H1 (cell line): Measurements from ENCODE around the gene CUX1. TPM values are rescaled to one million over a fixed set of nuclear protein-coding genes. Genes with fewer than 3 reads are reported as not detected.

Source experiments
- CTCF ChIA-PET: fragments of 300-600 bp; sonication (Branson Sonifier 250); formaldehyde crosslinking; loops from one replicate; lab custom pipeline; 2021; ENCODE audit not compliant: partially characterized antibody; lab: Charles Lee
- POLR2A ChIA-PET: fragments of 300-600 bp; sonication (Branson Sonifier 250); formaldehyde crosslinking; loops from one replicate; lab custom pipeline; 2021; ENCODE audit warnings: inconsistent platforms; ENCODE audit not compliant: partially characterized antibody; lab: Charles Lee
- DNase-seq, 2 experiments: peaks; one replicate each; pipeline versions ENCODE4 v3.0.0 to v3.0.0-alpha.2; 2010 to 2022; ENCODE audit warnings: low spot score in 2 of 2, low read depth in 1 of 2, mixed read lengths in 1 of 2
- FAIRE-seq: peaks from 2 replicates; lab custom pipeline; 2011; peaks lifted over from hg19 to GRCh38; lab: Jason Lieb, UNC
- H2AFZ ChIP-seq: 2 replicates; pipeline ENCODE4 v1.8.1; 2012; ENCODE audit warnings: low read length, inconsistent platforms
- H2AK5ac ChIP-seq: 2 replicates; pipeline ENCODE4 v1.6.1; 2013; ENCODE audit warnings: low read depth, low read length
- H2BK120ac ChIP-seq: replicated peaks from 2 replicates; pipeline ENCODE3; 2013; ENCODE audit warnings: low read depth, low read length, inconsistent platforms
- H2BK12ac ChIP-seq: 2 replicates; pipeline ENCODE4 v1.6.1; 2013; ENCODE audit warnings: low read depth, low read length
- H2BK15ac ChIP-seq: 2 replicates; pipeline ENCODE4 v1.6.1; 2013; ENCODE audit warnings: low read length
- H2BK20ac ChIP-seq: 2 replicates; pipeline ENCODE4 v1.6.1; 2013; ENCODE audit warnings: low read length
- H2BK5ac ChIP-seq: 2 replicates; pipeline ENCODE4 v1.6.1; 2013; ENCODE audit warnings: low read depth, low read length
- H3K14ac ChIP-seq: 2 replicates; pipeline ENCODE4 v1.6.1; 2013; ENCODE audit warnings: inconsistent platforms; ENCODE audit not compliant: insufficient read length
- H3K18ac ChIP-seq: 2 replicates; pipeline ENCODE4 v1.6.1; 2013; ENCODE audit warnings: low read length; ENCODE audit errors: extremely low read depth
- H3K23ac ChIP-seq: 2 replicates; pipeline ENCODE4 v1.6.1; 2013; ENCODE audit warnings: inconsistent platforms; ENCODE audit not compliant: insufficient read length
- H3K23me2 ChIP-seq: 2 replicates; pipeline ENCODE4 v1.6.1; 2013; ENCODE audit warnings: low read depth, low read length
- H3K27ac ChIP-seq: 2 replicates; pipeline ENCODE4 v1.6.1; 2011; ENCODE audit warnings: low read depth, low read length, inconsistent platforms
- H3K27me3 ChIP-seq, 4 experiments: replicated peaks in 1 of 4; 1 replicate in 1 of 4; 2 replicates in 3 of 4; pipeline versions ENCODE4 v1.6.1 to v1.8.1; 2011 to 2013; ENCODE audit warnings: low read length in 3 of 4, mild to moderate bottlenecking in 3 of 4, inconsistent platforms in 2 of 4, mixed read lengths in 2 of 4, moderate library complexity in 1 of 4; ENCODE audit not compliant: control insufficient read depth in 3 of 4, insufficient read depth in 3 of 4; ENCODE audit errors: extremely low read depth in 1 of 4
- H3K36me3 ChIP-seq, 4 experiments: 2 replicates each; pipeline versions ENCODE4 v1.6.1 to v1.8.1; 2011 to 2013; ENCODE audit warnings: mild to moderate bottlenecking in 4 of 4, low read length in 3 of 4, moderate library complexity in 2 of 4, control low read depth in 1 of 4, inconsistent platforms in 1 of 4; ENCODE audit not compliant: insufficient read depth in 4 of 4, control insufficient read depth in 2 of 4
- H3K4ac ChIP-seq: replicated peaks from 2 replicates; pipeline ENCODE3; 2013; ENCODE audit warnings: low read length, low read depth, mixed read lengths, inconsistent platforms; ENCODE audit not compliant: insufficient read length
- H3K4me1 ChIP-seq, 4 experiments: replicated peaks in 1 of 4; 1 replicate in 1 of 4; 2 replicates in 3 of 4; pipeline versions ENCODE4 v1.6.1 to v1.8.1; 2011 to 2013; ENCODE audit warnings: low read length in 3 of 4, inconsistent platforms in 2 of 4, mixed read lengths in 1 of 4; ENCODE audit not compliant: insufficient read depth in 4 of 4, control insufficient read depth in 3 of 4
- H3K4me2 ChIP-seq, 2 experiments: 2 replicates each; pipeline versions ENCODE4 v1.6.1 to v1.8.1; 2011 to 2013; ENCODE audit warnings: low read depth in 2 of 2, low read length in 2 of 2, control low read depth in 1 of 2, inconsistent platforms in 1 of 2, mild to moderate bottlenecking in 1 of 2; ENCODE audit not compliant: insufficient read depth in 1 of 2
- H3K4me3 ChIP-seq, 4 experiments: fragments of 200-600, 300-600 bp in 1 of 4; sonication (generic), shearing (Covaris generic), sonication (Bioruptor Twin) in 1 of 4; 2 replicates each; pipeline versions ENCODE4 v1.5.1 to v1.8.1; 2011 to 2016; ENCODE audit warnings: low read length in 4 of 4, low read depth in 3 of 4, control low read depth in 2 of 4, inconsistent platforms in 2 of 4, mild to moderate bottlenecking in 2 of 4, mixed read lengths in 1 of 4, moderate library complexity in 1 of 4; ENCODE audit not compliant: insufficient read depth in 2 of 4; ENCODE audit errors: extremely low read depth in 1 of 4
- H3K56ac ChIP-seq: replicated peaks from 2 replicates; pipeline ENCODE3; 2013; ENCODE audit warnings: low read depth, mild to moderate bottlenecking, mixed read lengths, low read length, inconsistent platforms; ENCODE audit not compliant: insufficient read length
- H3K79me1 ChIP-seq: 2 replicates; pipeline ENCODE4 v1.6.1; 2013; ENCODE audit warnings: low read depth, low read length, control low read depth
- H3K79me2 ChIP-seq, 2 experiments: 2 replicates each; pipeline versions ENCODE4 v1.6.1 to v1.8.1; 2012 to 2013; ENCODE audit warnings: low read length in 2 of 2, mild to moderate bottlenecking in 2 of 2, inconsistent platforms in 1 of 2; ENCODE audit not compliant: insufficient read depth in 2 of 2, control insufficient read depth in 1 of 2
- H3K9ac ChIP-seq, 4 experiments: replicated peaks in 1 of 4; 1 replicate in 1 of 4; 2 replicates in 3 of 4; pipeline versions ENCODE4 v1.6.1 to v1.8.1; 2011 to 2013; ENCODE audit warnings: low read depth in 3 of 4, low read length in 3 of 4, control low read depth in 2 of 4, mild to moderate bottlenecking in 2 of 4, moderate library complexity in 2 of 4, inconsistent platforms in 1 of 4; ENCODE audit errors: extremely low read depth in 1 of 4
- H3K9me3 ChIP-seq, 2 experiments: 2 replicates each; pipeline versions ENCODE4 v1.6.1 to v1.8.1; 2012 to 2013; ENCODE audit warnings: mild to moderate bottlenecking in 2 of 2, moderate library complexity in 2 of 2, control low read depth in 1 of 2, inconsistent platforms in 1 of 2, low read depth in 1 of 2, low read length in 1 of 2, mixed read lengths in 1 of 2; ENCODE audit not compliant: insufficient read depth in 2 of 2
- H4K20me1 ChIP-seq, 2 experiments: replicated peaks in 1 of 2; 2 replicates each; pipeline versions ENCODE3 to v1.8.1; 2011 to 2013; ENCODE audit warnings: inconsistent platforms in 2 of 2, low read length in 2 of 2, mild to moderate bottlenecking in 1 of 2; ENCODE audit not compliant: insufficient read depth in 2 of 2, control insufficient read depth in 1 of 2
- H4K5ac ChIP-seq: 2 replicates; pipeline ENCODE4 v1.6.1; 2013; ENCODE audit warnings: low read length, low read depth, mixed read lengths, inconsistent platforms; ENCODE audit not compliant: insufficient read length
- H4K8ac ChIP-seq: 2 replicates; pipeline ENCODE4 v1.8.0; 2013; ENCODE audit warnings: mild to moderate bottlenecking, moderate library complexity, low read length, inconsistent platforms; ENCODE audit not compliant: insufficient read depth; ENCODE audit errors: extremely low read depth
- H4K91ac ChIP-seq: replicated peaks from 2 replicates; pipeline ENCODE3; 2013; ENCODE audit warnings: low read length, mixed read lengths, inconsistent platforms; ENCODE audit not compliant: insufficient read length
- ATF3 ChIP-seq: IDR thresholded peaks from 2 replicates; pipeline ENCODE4 v1.6.1; 2011; ENCODE audit warnings: low read depth, mild to moderate bottlenecking, low read length; ENCODE audit not compliant: insufficient read depth
- CHD1 ChIP-seq: IDR thresholded peaks from 2 replicates; pipeline ENCODE4 v1.6.1; 2012; ENCODE audit warnings: low read depth, low read length, improper control_type of control experiment
- CHD2 ChIP-seq: IDR thresholded peaks from 2 replicates; pipeline ENCODE4 v1.6.1; 2012; ENCODE audit warnings: low read length, improper control_type of control experiment
- HDAC2 ChIP-seq, 2 experiments: fragments of 300-600 bp in 1 of 2; sonication (generic) in 1 of 2; IDR thresholded peaks; 2 replicates each; pipeline ENCODE4 v1.6.1; 2011 to 2012; ENCODE audit warnings: low read depth in 2 of 2, low read length in 2 of 2, mild to moderate bottlenecking in 2 of 2, moderate library complexity in 2 of 2, borderline replicate concordance in 1 of 2, inconsistent platforms in 1 of 2
- KDM1A ChIP-seq: fragments of 200-600, 300-600 bp; sonication (generic); IDR thresholded peaks from 2 replicates; pipeline ENCODE4 v1.7.1; 2016; ENCODE audit warnings: mild to moderate bottlenecking, low read length, borderline replicate concordance
- RBBP5 ChIP-seq: IDR thresholded peaks from 2 replicates; pipeline ENCODE4 v1.7.1; 2012; ENCODE audit warnings: low read depth, mild to moderate bottlenecking, inconsistent platforms, low read length, moderate library complexity, borderline replicate concordance
- RNF2 ChIP-seq: fragments of 200-900, 300-1000 bp; sonication (generic); IDR thresholded peaks from 2 replicates; pipeline ENCODE4 v1.7.1; 2016; ENCODE audit warnings: borderline replicate concordance, low read depth, mild to moderate bottlenecking, antibody characterized with exemption, low read length; ENCODE audit not compliant: poor library complexity, severe bottlenecking; ENCODE audit errors: missing control alignments
- SP2 ChIP-seq: IDR thresholded peaks from 2 replicates; pipeline ENCODE4 v1.6.1; 2012; ENCODE audit warnings: mild to moderate bottlenecking, low read length, inconsistent platforms
- WGBS, 2 experiments: shearing (Covaris generic) in 1 of 2; methylation state at CpG; one replicate each; pipeline versions ENCODE4 v1.1.6 to v1.1.7; 2013 to 2015; ENCODE audit warnings: low lambda C conversion rate in 2 of 2, mixed read lengths in 2 of 2, inconsistent platforms in 1 of 2, low coverage in 1 of 2, missing lambda C conversion rate in 1 of 2; ENCODE audit not compliant: insufficient replicate concordance in 2 of 2, insufficient coverage in 1 of 2, insufficient read length in 1 of 2; ENCODE audit errors: extremely low coverage in 1 of 2, missing lambda C conversion rate in 1 of 2; 5-methylcytosine and 5-hydroxymethylcytosine counted together
- polyA plus RNA-seq, 7 experiments: library from polyadenylated mRNA; depleted of rRNA in 3 of 7; stranded (reverse) in 5 of 7; unstranded in 2 of 7; fragments of >200 nt in 5 of 7; fragments of 200-250 nt in 2 of 7; gene quantifications; 1 replicate in 5 of 7; 2 replicates in 1 of 7; 4 replicates in 1 of 7; pipeline versions ENCODE4 v1.2.1 to v1.2.3, GENCODE V29; 2011 to 2013; ENCODE audit warnings: missing spikeins in 2 of 7, mixed read lengths in 2 of 7
- total RNA-seq: library from RNA; stranded (reverse); fragmentation: NEBNext Ultra II Directional; extraction: Animal tissue kit (Norgen Biotek cat#: 25700); gene quantifications from 2 replicates; pipeline ENCODE4 v1.2.1, GENCODE V29; 2021

Gene CUX1
- total and polyA plus RNA-seq, 2 of the 8 experiments (the other 6 are each of a cell fraction or from before 2014, with no cell fraction given): 21.6 to 65.9 TPM

GRCh38 chr7:101956130-101956529, 138.7 kb downstream of the CUX1 start:
- POLR2A ChIA-PET: no interaction called here
- Histone ChIP-seq H3K27me3 (no peaks in the 10 kb centered on the region), H2BK20ac (no peak overlapping the region), H3K56ac (no peak overlapping the region), H2AK5ac (no peak overlapping the region), H3K27ac (no peak overlapping the region), H4K8ac (no peak overlapping the region), H2BK120ac (no peak overlapping the region), H4K20me1 (peaks cover 0 to 5% of the 10 kb centered on the region in 2 experiments), H2AFZ (no peak overlapping the region), H3K14ac (no peak overlapping the region), H3K23me2 (no peaks in the 10 kb centered on the region), H3K4me1 (peaks cover 0 to 8% (median 2%) of the 10 kb centered on the region in 4 experiments; a peak in 3 of 7 replicates), H3K23ac (no peak overlapping the region), H4K5ac (no peak overlapping the region), H3K9me3 (no peaks in the 10 kb centered on the region), H3K79me2 (peaks cover 0 to 83% of the 10 kb centered on the region in 2 experiments; a peak in 3 of 4 replicates), H3K4me3 (no peak overlapping the region), H3K18ac (no peak overlapping the region; the same call in 1 of the 2 replicates), H2BK12ac (no peak overlapping the region), H3K4ac (no peak overlapping the region), H3K79me1 (peaks cover 7% of the 10 kb centered on the region), H2BK15ac (no peak overlapping the region), H2BK5ac (no peak overlapping the region), H3K4me2 (no peak overlapping the region), H3K9ac (no peak overlapping the region), H4K91ac (no peak overlapping the region), H3K36me3 (no peaks in the 10 kb centered on the region)
- DNase-seq: no peak
- WGBS, 2 experiments: 98% methylated on average over 11 of the region's 12 CpGs; no CpG with 5 or more reads in 1 of the 2 experiments
- no peak for FAIRE-seq
- TF ChIP-seq CHD1 (no peak), RBBP5 (no peak), KDM1A (no peak), HDAC2 (IDR thresholded peaks at IDR 0.05; ENCODE audit: borderline replicate concordance in 1 of 2, low read depth in 2 of 2, low read length in 2 of 2) (no peak), CHD2 (no peak), RNF2 (no peak), SP2 (no peak), ATF3 (no peak)
- CTCF ChIA-PET: interaction anchor here (1.1 kb wide), 1 partner anchor 86 kb away, joined by 5 read pairs; no protein-coding TSS in a partner anchor
